C4-2B (cell line): ENCODE results near the gene GPR142.
"Not testable (repeated sequence)": the region's sequence is repeated elsewhere in the genome, so short reads cannot be mapped to it uniquely, and the experiment has no call there.

Experiments used
- CTCF ChIP-seq: fragments of 450-650 bp; conservative IDR thresholded peaks from 2 replicates; pipeline ENCODE4 v1.5.1; 2017; ENCODE audit warnings: mild to moderate bottlenecking
- ZFX ChIP-seq: fragments of 450-650 bp; IDR thresholded peaks from 2 replicates; pipeline ENCODE4 v1.6.1; 2017

GRCh38 chr17:74405311-74405710, 38.0 kb downstream of the GPR142 start:
- not testable (repeated sequence) for TF ChIP-seq CTCF, ZFX
